ENCODE data around the gene KRT6A. TPM values are rescaled to one million over a fixed set of nuclear protein-coding genes. Genes with fewer than 3 reads are reported as not detected.

Gene KRT6A
- total RNA-seq, 2 donors from 2014 or later, result 5.9 to 13.6 TPM

DNA sequence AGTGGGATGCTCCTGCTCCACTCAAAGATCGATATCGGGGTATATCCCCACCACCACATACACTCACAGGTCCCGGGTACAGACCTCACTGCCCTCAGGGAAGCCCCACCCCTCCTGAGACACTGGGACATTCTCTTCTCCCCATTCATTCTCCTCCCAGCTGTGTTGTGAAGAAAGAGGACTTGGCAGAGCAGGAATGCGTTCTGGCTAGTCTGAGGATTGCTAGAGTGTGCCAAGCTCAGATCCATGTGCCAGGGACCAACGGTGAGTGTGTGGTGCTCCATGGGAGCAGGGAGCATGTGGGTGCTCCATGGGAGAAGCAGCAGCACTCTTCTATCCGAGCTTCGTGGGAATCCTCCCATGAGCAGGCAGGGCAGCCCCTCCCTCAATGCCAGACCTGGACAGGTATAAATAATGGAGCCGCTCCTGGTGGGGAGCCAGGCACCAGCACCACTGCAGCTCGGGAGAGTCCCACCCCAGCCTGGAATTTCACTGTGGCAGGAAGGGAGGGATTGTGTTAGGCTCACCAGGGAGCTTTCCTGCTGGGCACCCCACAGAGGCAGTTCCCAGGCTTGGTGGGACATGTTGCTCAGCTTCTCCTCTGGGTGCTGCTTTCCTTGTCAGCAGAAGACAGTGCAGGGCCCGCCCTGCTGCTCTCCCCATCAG, 29.4 kb upstream of the KRT6A start:
- Histone ChIP-seq H3K4me3 (no peak overlapping the region), H3K27ac (peak overlapping the region; percentile 61 to 69), H3K4me1 (replicated peaks) (no peaks in the 10 kb centered on the region), H3K36me3 (no peaks in the 10 kb centered on the region), H3K9me3 (no peaks in the 10 kb centered on the region), H3K27me3 (replicated peaks; ENCODE audit: insufficient read depth) (no peaks in the 10 kb centered on the region)
- DNase-seq (ENCODE audit: low spot score), result peak; percentile 81
- TF ChIP-seq POLR2A (IDR thresholded peaks at IDR 0.05) (no peak), POLR2AphosphoS5 (IDR thresholded peaks at IDR 0.05) (peak; percentile 83)
- TF ChIP-seq, protein P1, sequence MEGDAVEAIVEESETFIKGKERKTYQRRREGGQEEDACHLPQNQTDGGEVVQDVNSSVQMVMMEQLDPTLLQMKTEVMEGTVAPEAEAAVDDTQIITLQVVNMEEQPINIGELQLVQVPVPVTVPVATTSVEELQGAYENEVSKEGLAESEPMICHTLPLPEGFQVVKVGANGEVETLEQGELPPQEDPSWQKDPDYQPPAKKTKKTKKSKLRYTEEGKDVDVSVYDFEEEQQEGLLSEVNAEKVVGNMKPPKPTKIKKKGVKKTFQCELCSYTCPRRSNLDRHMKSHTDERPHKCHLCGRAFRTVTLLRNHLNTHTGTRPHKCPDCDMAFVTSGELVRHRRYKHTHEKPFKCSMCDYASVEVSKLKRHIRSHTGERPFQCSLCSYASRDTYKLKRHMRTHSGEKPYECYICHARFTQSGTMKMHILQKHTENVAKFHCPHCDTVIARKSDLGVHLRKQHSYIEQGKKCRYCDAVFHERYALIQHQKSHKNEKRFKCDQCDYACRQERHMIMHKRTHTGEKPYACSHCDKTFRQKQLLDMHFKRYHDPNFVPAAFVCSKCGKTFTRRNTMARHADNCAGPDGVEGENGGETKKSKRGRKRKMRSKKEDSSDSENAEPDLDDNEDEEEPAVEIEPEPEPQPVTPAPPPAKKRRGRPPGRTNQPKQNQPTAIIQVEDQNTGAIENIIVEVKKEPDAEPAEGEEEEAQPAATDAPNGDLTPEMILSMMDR (IDR thresholded peaks at IDR 0.05), result no peak
- intact Hi-C loops (cut with DNase I), result no loop called here
- 42% methylated on average over 10 of the region's 10 CpGs for WGBS

DNA sequence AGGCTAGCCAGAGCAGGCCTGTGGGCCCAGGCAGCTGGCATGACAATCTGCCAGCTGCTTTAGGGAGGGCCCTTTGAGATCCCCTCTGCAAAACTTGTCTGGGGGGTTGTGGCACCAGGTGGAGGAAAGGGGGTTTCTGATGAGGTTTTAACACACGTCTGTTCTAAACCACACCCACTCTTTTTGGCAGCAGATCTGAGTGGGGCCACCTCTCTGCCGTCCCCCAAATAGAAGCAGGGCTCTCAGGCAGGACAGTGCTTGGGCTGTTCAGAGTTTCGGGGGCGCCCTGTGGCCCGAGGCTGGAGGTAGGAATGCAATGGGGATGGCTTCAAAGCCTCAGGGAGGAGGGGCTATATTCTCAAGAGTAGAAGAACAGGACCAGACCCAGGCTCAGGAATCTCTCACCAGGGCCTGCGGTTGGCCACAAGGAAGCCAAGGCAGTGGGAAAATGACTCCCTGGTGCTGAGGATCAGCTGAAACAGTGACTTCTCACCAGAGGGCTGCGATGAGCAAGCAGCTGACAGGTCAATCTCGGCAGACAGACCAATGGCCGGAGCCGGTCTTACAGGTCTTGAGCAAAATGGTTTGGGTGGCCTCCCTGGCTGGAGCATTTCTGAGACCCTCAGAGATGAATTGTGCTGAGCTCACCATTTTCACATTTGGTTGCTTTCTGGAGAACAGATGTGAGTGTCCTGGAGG, 28.7 kb upstream of the KRT6A start:
- Histone ChIP-seq H3K27me3 (replicated peaks; ENCODE audit: insufficient read depth) (no peaks in the 10 kb centered on the region), H3K9me3 (no peaks in the 10 kb centered on the region), H3K4me1 (replicated peaks) (no peaks in the 10 kb centered on the region), H3K27ac (peak overlapping the region; percentile 61 to 69), H3K36me3 (no peaks in the 10 kb centered on the region), H3K4me3 (no peak overlapping the region)
- TF ChIP-seq POLR2AphosphoS5 (IDR thresholded peaks at IDR 0.05) (no peak), POLR2A (IDR thresholded peaks at IDR 0.05) (no peak)
- TF ChIP-seq, protein P1 (IDR thresholded peaks at IDR 0.05), result no peak
- intact Hi-C loops (cut with DNase I), result no loop called here
- 47% methylated on average over 10 of the region's 10 CpGs for WGBS
- no peak for DNase-seq (ENCODE audit: low spot score)

GRCh38 chr12:52521175-52521567, 28.1 kb upstream of the KRT6A start:
- Histone ChIP-seq H3K4me3 (no peak overlapping the region), H3K4me1 (replicated peaks) (no peaks in the 10 kb centered on the region), H3K36me3 (no peaks in the 10 kb centered on the region), H3K27me3 (replicated peaks; ENCODE audit: insufficient read depth) (no peaks in the 10 kb centered on the region), H3K27ac (peak overlapping the region; percentile 61 to 69), H3K9me3 (no peaks in the 10 kb centered on the region)
- intact Hi-C loops (cut with DNase I), result no loop called here
- 40% methylated on average over 10 of the region's 10 CpGs for WGBS
- DNase-seq (ENCODE audit: low spot score), result peak; percentile 80
- TF ChIP-seq POLR2AphosphoS5 (IDR thresholded peaks at IDR 0.05) (peak; percentile 78), POLR2A (IDR thresholded peaks at IDR 0.05) (no peak)
- TF ChIP-seq, protein P1 (IDR thresholded peaks at IDR 0.05), result no peak

GRCh38 chr12:52519826-52520662, 27.0 kb upstream of the KRT6A start, which contains the start of gene KRT5:
TSS of gene KRT5 (minus strand) at chr12:52520394. CDS start at chr12:52520296, 98 bp downstream.
- intact Hi-C loops (cut with DNase I), result no loop called here
- H3K9me3 ChIP-seq, result no peaks in the 10 kb centered on the region
- peak; percentile 84 for DNase-seq (ENCODE audit: low spot score)
- TF ChIP-seq POLR2AphosphoS5 (IDR thresholded peaks at IDR 0.05) (peak; percentile 82), POLR2A (IDR thresholded peaks at IDR 0.05) (peak; percentile 86)
- TF ChIP-seq, protein P1 (IDR thresholded peaks at IDR 0.05), result no peak
- H3K27me3 ChIP-seq (replicated peaks; ENCODE audit: insufficient read depth), result no peaks in the 10 kb centered on the region
- H3K4me1 ChIP-seq (replicated peaks), result no peaks in the 10 kb centered on the region
- 41% methylated on average over 24 of the region's 29 CpGs for WGBS
- H3K4me3 ChIP-seq, result peak within 1 kb of the TSS; percentile 25 to 39
- H3K27ac ChIP-seq, result peak within 1 kb of the TSS; percentile 61 to 73
- H3K36me3 ChIP-seq, result no peaks in the 10 kb centered on the region

Measured in prostate gland (tissue), 2 donors.